ENCODE measurements around the gene PPP2R5B. TPM values are rescaled to one million over a fixed set of nuclear protein-coding genes. Genes with fewer than 3 reads are reported as not detected.

PPP2R5B gene
- total RNA-seq, 1 donor from 2014 or later, result 11.4 TPM

DNA sequence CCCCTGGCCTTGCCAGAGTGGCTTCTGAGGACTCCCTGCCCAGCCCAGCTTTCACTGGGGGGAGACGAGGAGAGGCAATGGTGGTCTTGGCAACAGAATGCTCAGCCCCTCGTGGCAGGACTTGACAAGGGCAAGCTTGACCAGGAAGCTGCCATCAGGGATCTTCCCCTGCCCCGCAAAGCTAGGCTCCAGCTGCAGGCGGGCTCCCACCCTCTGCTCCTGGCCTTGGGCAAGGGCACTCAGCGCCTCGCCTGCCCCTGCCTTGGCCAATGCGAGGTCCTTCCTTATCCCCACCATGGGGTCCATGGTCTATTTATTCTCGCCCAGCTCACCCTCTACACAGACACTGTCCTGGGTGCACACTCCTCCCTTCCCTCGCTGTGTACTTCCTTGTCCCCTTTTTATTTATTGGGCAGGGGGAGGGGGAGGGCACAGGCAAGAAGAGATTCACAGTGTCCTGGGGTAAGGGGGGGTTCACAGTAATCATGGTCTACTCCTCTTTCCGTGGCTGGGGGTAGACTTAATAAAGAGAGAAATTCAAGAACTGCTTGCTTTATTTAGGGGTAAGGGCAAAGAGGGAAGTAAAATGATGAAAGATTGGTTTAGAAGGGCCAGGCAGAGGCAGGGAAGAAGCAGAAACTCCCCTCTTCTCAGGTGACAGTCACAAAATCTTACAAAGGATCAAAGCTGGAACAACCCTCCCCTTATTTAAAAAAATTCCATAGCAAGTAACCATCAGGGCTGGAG, 9.6 kb downstream of the PPP2R5B start:
- H3K27me3 Mint-ChIP-seq, result peaks cover 4% of the 10 kb centered on the region
- H3K4me3 Mint-ChIP-seq, result no peak overlapping the region
- intact Hi-C loops (cut with micrococcal nuclease), result no loop called here
- no peaks in the 10 kb centered on the region for H3K4me1 Mint-ChIP-seq
- no peaks in the 10 kb centered on the region for H3K9me3 Mint-ChIP-seq
- no peak overlapping the region for H3K27ac Mint-ChIP-seq
- no peak for DNase-seq
- H3K36me3 Mint-ChIP-seq (ENCODE audit: low read depth), result peaks cover 10% of the 10 kb centered on the region

DNA sequence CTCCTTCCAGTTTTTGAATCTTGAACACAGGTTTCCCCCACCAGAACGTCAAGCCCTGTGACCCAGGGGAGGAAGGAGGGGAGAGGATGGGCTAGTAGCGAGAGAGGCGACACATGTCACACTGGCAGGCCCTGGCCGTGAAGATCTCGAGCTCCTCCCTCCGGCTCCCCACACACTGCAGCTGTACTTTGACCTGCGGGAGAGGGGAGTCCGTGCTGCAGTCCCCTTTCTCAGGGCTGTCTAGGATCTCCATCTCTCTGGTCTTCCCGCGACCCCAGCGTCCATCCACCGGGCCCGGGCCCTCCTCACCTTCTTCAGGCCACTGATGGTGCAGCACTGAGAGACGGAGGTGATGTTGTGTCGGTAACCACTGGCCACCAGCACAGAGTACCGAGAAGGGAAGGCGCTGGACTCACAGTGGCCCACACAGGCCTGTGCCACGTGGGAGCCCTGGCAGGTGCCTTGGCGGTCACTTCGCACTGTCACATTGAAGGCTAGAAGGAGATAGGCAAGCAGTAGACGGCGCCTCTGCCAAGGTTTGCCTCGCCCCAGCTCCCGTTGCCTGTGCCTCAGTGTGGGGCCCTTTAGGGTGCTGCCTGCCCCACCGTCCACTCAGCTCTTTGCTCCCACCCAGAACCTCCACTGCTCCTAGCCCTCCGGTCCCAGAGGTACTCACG, 10.3 kb downstream of the PPP2R5B start:
- H3K27me3 Mint-ChIP-seq, result peaks cover 6% of the 10 kb centered on the region
- H3K27ac Mint-ChIP-seq, result no peak overlapping the region
- H3K4me1 Mint-ChIP-seq, result no peaks in the 10 kb centered on the region
- no peaks in the 10 kb centered on the region for H3K9me3 Mint-ChIP-seq
- DNase-seq, result no peak
- H3K36me3 Mint-ChIP-seq (ENCODE audit: low read depth), result peaks cover 8% of the 10 kb centered on the region
- no peak overlapping the region for H3K4me3 Mint-ChIP-seq
- intact Hi-C loops (cut with micrococcal nuclease), result no loop called here

DNA sequence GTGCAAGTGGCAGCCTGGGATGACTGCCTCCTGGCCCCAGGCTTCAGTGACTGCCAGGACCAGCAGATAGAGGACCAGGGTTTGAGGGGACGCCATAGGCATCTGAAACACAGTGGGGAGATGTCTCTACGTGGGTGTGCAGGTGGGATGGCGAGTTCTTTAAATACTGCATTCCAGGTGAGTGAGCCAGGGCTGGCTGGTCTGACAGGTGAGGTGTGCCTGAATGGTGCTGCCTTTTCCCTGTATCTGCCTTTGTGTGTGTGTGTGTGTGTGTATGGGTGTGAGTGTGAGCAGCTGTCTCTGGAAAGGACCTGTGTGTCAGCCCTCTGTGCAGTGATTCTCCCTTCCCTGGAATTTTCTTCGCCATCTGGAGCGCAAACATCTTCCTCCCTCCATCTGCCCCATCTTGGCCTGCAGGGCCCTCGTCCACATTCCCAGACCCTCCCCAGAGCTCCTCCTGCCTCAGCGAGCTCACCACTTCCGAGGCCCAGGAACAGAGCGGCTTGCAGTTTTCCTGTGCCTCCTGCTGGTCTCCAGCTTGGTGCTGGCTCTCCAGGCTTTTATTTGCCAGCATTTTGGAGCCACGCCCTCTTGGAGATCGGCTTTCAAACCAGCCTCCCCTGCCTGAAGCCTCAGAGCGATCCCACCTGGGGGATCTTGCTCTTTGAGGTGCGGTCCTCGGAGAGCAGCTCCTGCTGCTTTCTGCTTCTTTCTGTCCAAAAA, 11.0 kb downstream of the PPP2R5B start, which contains the start of gene GPHA2:
TSS of gene GPHA2 (minus strand) at position 535 of the 723 bp plus-strand sequence. CDS start at position 102, 433 bp downstream.
- intact Hi-C loops (cut with micrococcal nuclease), result no loop called here

DNA sequence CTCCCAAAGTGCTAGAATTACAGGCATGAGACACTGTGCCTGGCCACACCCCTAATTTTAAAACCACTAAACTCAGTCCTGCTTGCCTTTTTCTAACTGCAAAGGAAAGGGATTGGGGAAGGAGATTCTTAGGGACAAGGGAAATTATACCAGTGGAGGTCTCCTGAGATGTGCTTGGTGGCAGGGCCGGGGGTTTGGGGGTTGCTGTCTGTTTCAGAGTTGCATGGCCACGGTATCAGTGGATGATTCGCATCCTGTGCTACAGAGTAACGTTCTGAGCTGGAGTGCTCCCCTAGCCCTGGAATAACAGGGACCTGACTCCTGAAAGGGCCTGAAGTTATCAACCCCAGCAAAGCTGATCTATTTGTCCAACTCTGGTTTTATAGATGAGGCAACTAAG, 12.1 kb downstream of the PPP2R5B start:
- Mint-ChIP-seq H3K36me3 (ENCODE audit: low read depth) (no peaks in the 10 kb centered on the region), H3K4me3 (no peak overlapping the region), H3K27me3 (peaks cover 12% of the 10 kb centered on the region), H3K9me3 (no peaks in the 10 kb centered on the region), H3K27ac (no peak overlapping the region), H3K4me1 (no peaks in the 10 kb centered on the region)
- intact Hi-C loops (cut with micrococcal nuclease), result no loop called here
- no peak for DNase-seq

More for the DNA sequence above, 11.0 kb downstream of the PPP2R5B start, which contains the start of gene GPHA2:
- H3K9me3 Mint-ChIP-seq, result no peaks in the 10 kb centered on the region
- peaks cover 5% of the 10 kb centered on the region for H3K36me3 Mint-ChIP-seq (ENCODE audit: low read depth)
- no peak within 1 kb of the TSS for H3K27ac Mint-ChIP-seq
- no peaks in the 10 kb centered on the region for H3K4me1 Mint-ChIP-seq
- H3K27me3 Mint-ChIP-seq, result peaks cover 10% of the 10 kb centered on the region
- H3K4me3 Mint-ChIP-seq, result no peak within 1 kb of the TSS
- no peak for DNase-seq

DNA sequence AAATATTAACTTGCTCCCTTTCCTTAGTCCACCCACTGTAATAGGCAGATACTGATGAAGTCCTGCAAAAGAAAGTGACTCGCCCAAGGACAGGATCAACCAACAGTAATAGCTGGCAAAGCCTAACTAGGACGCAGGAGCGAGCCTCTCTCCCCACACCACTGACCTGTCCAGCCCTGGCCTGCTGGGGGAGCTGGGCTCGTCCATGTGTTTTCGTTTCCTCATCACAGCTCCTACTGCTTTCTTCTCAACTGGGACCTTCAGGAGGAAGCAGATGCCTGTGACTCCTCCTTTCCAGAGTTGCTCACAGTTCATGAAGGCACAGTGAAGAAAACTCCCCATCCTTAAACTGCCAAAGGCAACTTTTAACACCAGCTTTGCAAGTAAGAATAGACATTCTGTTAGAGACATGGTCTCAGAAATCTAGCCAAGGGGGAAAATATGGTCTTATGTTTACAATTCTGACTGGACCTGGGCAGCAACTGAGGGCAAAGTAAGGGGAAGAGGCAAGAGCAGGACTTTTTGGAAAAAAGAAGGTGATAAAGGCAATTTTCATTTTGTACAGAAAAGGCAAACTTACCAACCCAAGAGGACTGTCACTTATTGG, 22.8 kb downstream of the PPP2R5B start:
- Mint-ChIP-seq H3K27me3 (peaks cover 30% of the 10 kb centered on the region), H3K9me3 (no peaks in the 10 kb centered on the region), H3K27ac (no peak overlapping the region), H3K4me1 (no peaks in the 10 kb centered on the region), H3K4me3 (no peak overlapping the region), H3K36me3 (ENCODE audit: low read depth) (no peaks in the 10 kb centered on the region)
- intact Hi-C loops (cut with micrococcal nuclease), result no loop called here
- DNase-seq, result no peak

DNA sequence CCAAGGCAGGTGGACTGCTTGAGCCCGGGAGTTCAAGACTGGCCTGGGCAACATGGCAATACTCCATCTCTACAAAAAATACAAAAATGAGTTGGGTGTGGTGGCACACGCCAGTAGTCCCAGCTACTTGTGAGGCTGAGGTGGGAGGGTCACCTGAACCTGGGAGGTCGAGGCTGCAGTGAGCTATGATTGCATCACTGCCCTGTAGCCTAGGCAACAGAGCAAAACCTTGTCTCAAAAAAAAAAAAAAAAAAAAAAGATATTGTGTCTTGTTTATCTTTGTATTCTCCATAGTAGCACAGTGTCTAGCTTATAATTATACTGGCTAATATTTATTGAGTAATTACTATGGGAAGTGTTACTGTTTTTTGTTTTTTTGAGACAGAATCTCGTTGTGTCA, 27.0 kb downstream of the PPP2R5B start:
- intact Hi-C loops (cut with micrococcal nuclease), result no loop called here
- no peak for DNase-seq
- Mint-ChIP-seq H3K9me3 (no peaks in the 10 kb centered on the region), H3K27me3 (peaks cover 7% of the 10 kb centered on the region), H3K27ac (no peak overlapping the region), H3K4me3 (no peak overlapping the region), H3K4me1 (no peaks in the 10 kb centered on the region), H3K36me3 (ENCODE audit: low read depth) (no peaks in the 10 kb centered on the region)

DNA sequence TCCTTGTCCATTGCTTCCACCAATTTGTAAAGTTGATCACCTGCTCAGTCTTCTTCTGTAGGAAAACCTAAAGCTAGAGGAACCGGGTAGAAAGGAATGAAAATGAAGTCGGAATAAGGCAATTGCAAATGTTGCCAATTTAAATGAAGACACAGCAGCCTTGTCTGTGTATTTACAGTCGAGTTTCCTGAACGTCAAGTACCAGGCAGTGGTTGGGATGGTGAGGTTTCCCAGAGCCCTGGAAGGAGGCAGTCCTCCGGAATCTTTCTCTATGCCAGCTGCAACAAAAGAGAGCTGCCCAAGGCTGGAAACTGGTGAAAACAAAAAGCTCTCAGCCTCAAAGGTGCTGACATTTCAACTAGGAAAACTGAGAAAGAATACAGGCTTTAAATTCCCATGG, 29.7 kb downstream of the PPP2R5B start:
- no peaks in the 10 kb centered on the region for H3K9me3 Mint-ChIP-seq
- peaks cover 8% of the 10 kb centered on the region for H3K27me3 Mint-ChIP-seq
- no peak overlapping the region for H3K27ac Mint-ChIP-seq
- H3K36me3 Mint-ChIP-seq (ENCODE audit: low read depth), result no peaks in the 10 kb centered on the region
- H3K4me3 Mint-ChIP-seq, result no peak overlapping the region
- intact Hi-C loops (cut with micrococcal nuclease), result no loop called here
- no peak for DNase-seq
- H3K4me1 Mint-ChIP-seq, result no peaks in the 10 kb centered on the region

DNA sequence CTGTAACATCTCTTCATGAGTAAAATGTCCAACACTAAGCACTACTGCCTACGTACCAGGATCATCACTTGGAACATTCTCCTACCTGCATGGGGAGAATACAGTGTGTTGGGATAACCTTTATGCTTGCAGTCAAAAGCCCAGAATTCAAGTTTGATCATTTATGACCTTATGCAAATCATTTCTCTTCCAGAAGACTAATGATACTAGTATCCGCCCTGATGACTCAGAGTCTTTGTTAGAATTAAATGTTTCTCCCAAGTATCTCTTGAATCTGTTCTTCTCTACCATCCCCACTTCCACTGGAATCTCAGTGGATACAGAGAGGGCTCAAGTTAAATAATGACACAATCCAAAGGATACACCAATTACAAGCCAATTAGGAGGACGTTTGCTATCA, 35.0 kb downstream of the PPP2R5B start:
- Mint-ChIP-seq H3K27ac (no peak overlapping the region), H3K36me3 (ENCODE audit: low read depth) (no peaks in the 10 kb centered on the region), H3K9me3 (no peaks in the 10 kb centered on the region), H3K4me1 (no peaks in the 10 kb centered on the region), H3K4me3 (no peak overlapping the region), H3K27me3 (peaks cover 6% of the 10 kb centered on the region)
- intact Hi-C loops (cut with micrococcal nuclease), result no loop called here
- no peak for DNase-seq

DNA sequence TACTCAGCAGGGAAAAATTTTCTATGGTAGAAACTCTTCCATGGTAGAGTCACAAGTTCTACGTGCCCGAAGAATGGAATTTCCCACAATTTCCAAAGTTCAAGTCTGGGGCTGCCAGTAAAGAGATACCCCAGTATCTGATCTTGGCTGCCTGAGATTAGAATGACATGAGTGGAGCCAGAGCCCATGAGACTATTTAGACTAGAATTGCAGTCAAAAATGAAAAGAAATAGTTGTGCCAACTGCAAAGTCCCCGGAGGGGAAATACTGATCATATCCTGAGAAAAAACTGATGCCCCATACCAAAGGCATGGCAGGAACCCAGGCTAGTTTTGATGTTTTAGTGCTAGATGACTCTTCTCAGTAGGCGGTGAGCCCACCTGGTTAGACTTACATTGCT, 36.2 kb downstream of the PPP2R5B start:
- no peaks in the 10 kb centered on the region for H3K36me3 Mint-ChIP-seq (ENCODE audit: low read depth)
- H3K27me3 Mint-ChIP-seq, result peaks cover 6% of the 10 kb centered on the region
- intact Hi-C loops (cut with micrococcal nuclease), result no loop called here
- DNase-seq, result no peak
- no peaks in the 10 kb centered on the region for H3K9me3 Mint-ChIP-seq
- no peak overlapping the region for H3K4me3 Mint-ChIP-seq
- H3K4me1 Mint-ChIP-seq, result peaks cover 7% of the 10 kb centered on the region
- H3K27ac Mint-ChIP-seq, result no peak overlapping the region

DNA sequence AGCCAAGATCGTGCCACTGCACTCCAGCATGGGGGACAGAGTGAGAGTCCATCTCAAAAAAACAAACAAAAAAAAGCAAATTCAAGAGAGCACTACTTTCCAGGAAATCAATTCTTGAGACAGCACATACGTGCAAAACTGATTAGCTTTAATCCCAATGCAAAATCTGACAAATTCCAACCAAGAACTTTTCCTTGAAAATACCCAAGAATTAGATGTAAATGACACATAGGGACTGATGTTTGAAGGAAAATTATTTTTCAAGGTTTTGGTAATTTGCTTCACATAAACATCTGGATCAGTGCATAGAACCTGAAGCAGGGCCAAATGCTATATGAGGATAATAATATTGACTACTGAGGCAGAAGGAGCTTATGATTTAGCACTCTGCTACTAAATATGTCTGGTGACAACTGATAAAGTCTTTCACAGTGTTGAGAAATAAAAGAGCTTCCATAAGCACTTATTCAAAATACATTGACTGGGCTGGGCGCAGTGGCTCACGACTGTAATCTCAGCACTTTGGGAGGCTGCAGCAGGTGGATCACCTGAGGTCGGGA, 38.7 kb downstream of the PPP2R5B start:
- no peak for DNase-seq
- Mint-ChIP-seq H3K4me1 (peaks cover 10% of the 10 kb centered on the region), H3K27me3 (peaks cover 6% of the 10 kb centered on the region), H3K4me3 (no peak overlapping the region), H3K27ac (no peak overlapping the region), H3K9me3 (no peaks in the 10 kb centered on the region), H3K36me3 (ENCODE audit: low read depth) (no peaks in the 10 kb centered on the region)
- intact Hi-C loops (cut with micrococcal nuclease), result no loop called here

DNA sequence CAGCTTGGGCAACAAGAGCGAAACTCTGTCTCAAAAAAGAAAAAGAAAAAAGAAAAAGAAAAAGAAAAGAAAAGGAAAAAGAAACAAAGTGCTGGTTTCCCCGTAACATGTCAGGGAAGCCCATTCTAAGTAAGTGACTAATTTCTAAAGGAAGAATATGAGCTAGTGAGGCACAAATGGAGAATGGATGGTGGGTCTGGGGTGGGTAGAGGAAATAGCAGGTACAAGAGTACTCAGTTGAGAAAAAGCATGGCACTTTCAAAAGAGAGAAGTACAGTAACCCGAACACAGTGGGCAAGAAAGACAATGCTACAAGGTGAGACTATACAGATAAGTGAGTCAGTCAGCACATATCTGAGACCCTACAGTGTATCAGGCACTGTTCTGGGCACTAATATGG, 42.9 kb downstream of the PPP2R5B start:
- H3K36me3 Mint-ChIP-seq (ENCODE audit: low read depth), result no peaks in the 10 kb centered on the region
- no peak for DNase-seq
- intact Hi-C loops (cut with micrococcal nuclease), result no loop called here
- H3K4me1 Mint-ChIP-seq, result peaks cover 20% of the 10 kb centered on the region
- H3K9me3 Mint-ChIP-seq, result no peaks in the 10 kb centered on the region
- no peak overlapping the region for H3K27ac Mint-ChIP-seq
- no peaks in the 10 kb centered on the region for H3K27me3 Mint-ChIP-seq
- no peak overlapping the region for H3K4me3 Mint-ChIP-seq

DNA sequence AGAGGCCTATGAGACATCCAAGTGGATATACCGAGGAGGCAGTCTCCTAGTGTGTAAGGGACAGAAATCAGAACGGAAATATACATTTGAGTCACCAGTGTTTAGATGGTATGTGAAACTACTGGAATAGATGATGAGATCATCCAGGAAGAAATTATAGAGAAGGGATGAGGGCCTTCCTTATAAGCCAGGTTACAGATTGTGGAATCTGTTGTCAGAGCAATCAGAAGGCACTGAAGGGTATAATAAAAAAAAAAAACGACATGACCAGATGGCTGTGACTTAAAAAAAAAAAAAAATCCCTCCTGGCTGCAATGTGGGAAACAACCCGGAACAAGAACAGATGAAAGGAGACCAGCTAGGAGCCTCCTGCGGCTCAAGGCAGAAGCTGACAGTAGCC, 44.7 kb downstream of the PPP2R5B start:
- H3K4me3 Mint-ChIP-seq, result no peak overlapping the region
- intact Hi-C loops (cut with micrococcal nuclease), result no loop called here
- no peaks in the 10 kb centered on the region for H3K9me3 Mint-ChIP-seq
- no peak for DNase-seq
- H3K27ac Mint-ChIP-seq, result peak overlapping the region; percentile 22
- no peaks in the 10 kb centered on the region for H3K36me3 Mint-ChIP-seq (ENCODE audit: low read depth)
- no peaks in the 10 kb centered on the region for H3K27me3 Mint-ChIP-seq
- H3K4me1 Mint-ChIP-seq, result peaks cover 20% of the 10 kb centered on the region

DNA sequence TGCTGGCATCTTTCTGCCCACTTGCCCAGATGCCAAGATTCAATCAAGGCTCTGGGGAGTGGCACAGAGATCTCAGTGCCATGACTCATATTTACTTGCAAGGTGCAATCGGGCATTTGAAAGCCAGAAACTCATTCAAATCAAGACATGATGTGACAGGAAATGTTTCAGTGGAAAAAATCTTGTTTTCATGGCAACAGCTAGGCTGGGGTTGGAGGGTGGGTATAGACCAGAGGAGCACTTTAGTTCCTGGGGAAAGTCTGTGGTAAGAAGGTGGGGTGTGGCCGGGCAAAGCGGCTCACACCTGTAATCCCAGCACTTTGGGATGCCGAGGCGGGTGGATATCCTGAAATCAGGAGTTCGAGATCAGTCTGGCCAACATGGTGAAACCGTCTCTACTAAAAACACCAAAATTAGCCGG, 46.3 kb downstream of the PPP2R5B start:
- H3K4me1 Mint-ChIP-seq, result peaks cover 18% of the 10 kb centered on the region
- no peaks in the 10 kb centered on the region for H3K9me3 Mint-ChIP-seq
- H3K36me3 Mint-ChIP-seq (ENCODE audit: low read depth), result no peaks in the 10 kb centered on the region
- peak overlapping the region; percentile 83 for H3K27ac Mint-ChIP-seq
- peak; percentile 69 for DNase-seq
- H3K4me3 Mint-ChIP-seq, result peak overlapping the region; percentile 54
- intact Hi-C loops (cut with micrococcal nuclease), result loop anchor here (5.0 kb wide), 1 partner anchor 53 kb away; the partner anchor contains the start of gene ATG2A
- H3K27me3 Mint-ChIP-seq, result no peaks in the 10 kb centered on the region
